ENCODE measurements around the gene PLCZ1.
"Not testable (repeated sequence)": the region's sequence is repeated elsewhere in the genome, so short reads cannot be mapped to it uniquely, and the experiment has no call there.

The PLCZ1 gene

GRCh38 chr12:18700271-18700670 is 37.5 kb downstream of the PLCZ1 start:
- no peak for DNase-seq (ENCODE audit: low read depth in 3 of 3)

GRCh38 chr12:18696971-18697602 is 40.7 kb downstream of the PLCZ1 start:
- no peak for DNase-seq (ENCODE audit: low read depth in 3 of 3)

GRCh38 chr12:18693986-18694385 is 43.8 kb downstream of the PLCZ1 start:
- not testable (repeated sequence) for DNase-seq (ENCODE audit: low read depth in 3 of 3)

- no peak for DNase-seq (ENCODE audit: low read depth in 3 of 3)
Observed at GRCh38 chr12:18690653-18691052, 47.2 kb downstream of the PLCZ1 start.

GRCh38 chr12:18689771-18690170 is 48.0 kb downstream of the PLCZ1 start:
- DNase-seq (ENCODE audit: low read depth in 3 of 3): no peak

- DNase-seq (ENCODE audit: low read depth in 3 of 3): no peak
Observed at GRCh38 chr12:18684430-18684829, 53.4 kb downstream of the PLCZ1 start.

- DNase-seq (ENCODE audit: low read depth in 3 of 3): no peak
Observed at GRCh38 chr12:18683327-18684013, 54.3 kb downstream of the PLCZ1 start.

- no peak for DNase-seq (ENCODE audit: low read depth in 3 of 3)
Observed at GRCh38 chr12:18681818-18682217, 56.0 kb downstream of the PLCZ1 start.

- no peak for DNase-seq (ENCODE audit: low read depth in 3 of 3)
Observed at GRCh38 chr12:18676996-18677588, 60.7 kb downstream of the PLCZ1 start.

GRCh38 chr12:18676141-18676540 is 61.7 kb downstream of the PLCZ1 start:
- DNase-seq (ENCODE audit: low read depth in 3 of 3): no peak

- DNase-seq (ENCODE audit: low read depth in 3 of 3): no peak
Observed at GRCh38 chr12:18658829-18659228, 79.0 kb downstream of the PLCZ1 start.

- no peak for DNase-seq (ENCODE audit: low read depth in 3 of 3)
Observed at GRCh38 chr12:18658179-18658578, 79.6 kb downstream of the PLCZ1 start.

GRCh38 chr12:18655351-18655750 is 82.5 kb downstream of the PLCZ1 start:
- DNase-seq (ENCODE audit: low read depth in 3 of 3): no peak

- no peak for DNase-seq (ENCODE audit: low read depth in 3 of 3)
Observed at GRCh38 chr12:18653465-18653864, 84.3 kb downstream of the PLCZ1 start.

GRCh38 chr12:18652596-18652995 is 85.2 kb downstream of the PLCZ1 start:
- no peak for DNase-seq (ENCODE audit: low read depth in 3 of 3)

GRCh38 chr12:18651525-18651924 is 86.3 kb downstream of the PLCZ1 start:
- no peak for DNase-seq (ENCODE audit: low read depth in 3 of 3)

- no peak for DNase-seq (ENCODE audit: low read depth in 3 of 3)
Observed at GRCh38 chr12:18646286-18646890, 91.4 kb downstream of the PLCZ1 start.

- DNase-seq (ENCODE audit: low read depth in 3 of 3): no peak
Observed at GRCh38 chr12:18644564-18644963, 93.2 kb downstream of the PLCZ1 start.

GRCh38 chr12:18643681-18644080 is 94.1 kb downstream of the PLCZ1 start:
- DNase-seq (ENCODE audit: low read depth in 3 of 3): no peak

- no peak for DNase-seq (ENCODE audit: low read depth in 3 of 3)
Observed at GRCh38 chr12:18640321-18640955, 97.4 kb downstream of the PLCZ1 start.

- no peak for DNase-seq (ENCODE audit: low read depth in 3 of 3)
Observed at GRCh38 chr12:18634382-18634781, 103.4 kb downstream of the PLCZ1 start.

Data from stimulated activated CD4-positive, alpha-beta T cell treated with anti-CD3 and anti-CD28 coated beads, TNF-alpha, amount 100 ng/mL, for 4 hours (primary cell).